Uterus (tissue), 4 donors: Measurements from ENCODE around the gene CAMK2B. TPM values are rescaled to one million over a fixed set of nuclear protein-coding genes. Genes with fewer than 3 reads are reported as not detected.
A peak's percentile ranks its signal among the peaks of the same experiment; 100 is the strongest.

Experiments
- DNase-seq, 2 donors: peaks; one replicate each; pipeline ENCODE4 v3.0.0-alpha.2; 2019 to 2020
- H3K27ac ChIP-seq, 2 donors: fragments of 200-600 bp; sonication (generic); 1 replicate in 1 of 2; 2 replicates in 1 of 2; pipeline ENCODE4 v1.5.1; 2016 to 2018
- H3K27me3 ChIP-seq, 2 donors: fragments of 200-600 bp; sonication (generic); one replicate each; pipeline ENCODE4 v1.5.1; 2018 to 2019; ENCODE audit warnings: control low read depth in 1 of 2
- H3K36me3 ChIP-seq, 2 donors: fragments of 200-600 bp; sonication (generic); one replicate each; pipeline ENCODE4 v1.5.1; 2019; ENCODE audit warnings: control low read depth in 1 of 2
- H3K4me1 ChIP-seq, 2 donors: fragments of 200-600 bp; sonication (generic); one replicate each; pipeline ENCODE4 v1.5.1; 2018 to 2019; ENCODE audit warnings: control low read depth in 1 of 2
- H3K4me3 ChIP-seq, 2 donors: fragments of 200-600 bp; sonication (generic); 1 replicate in 1 of 2; 2 replicates in 1 of 2; pipeline ENCODE4 v1.5.1; 2018 to 2019; ENCODE audit warnings: mild to moderate bottlenecking in 1 of 2
- H3K9me3 ChIP-seq, 2 donors: fragments of 200-600 bp; sonication (generic); one replicate each; pipeline ENCODE4 v1.5.1; 2019; ENCODE audit warnings: control low read depth in 1 of 2
- CTCF ChIP-seq, 4 experiments: fragments of 200-600 bp in 2 of 4; fragments of 450-650 bp in 2 of 4; sonication (generic) in 2 of 4; IDR thresholded peaks; one replicate each; pipeline ENCODE4 v1.5.1; 2016 to 2019; ENCODE audit warnings: antibody characterized with exemption in 4 of 4, mild to moderate bottlenecking in 2 of 4, moderate library complexity in 1 of 4
- POLR2A ChIP-seq, 2 donors: fragments of 450-650 bp; IDR thresholded peaks; one replicate each; pipeline ENCODE4 v1.6.1; 2016; ENCODE audit warnings: antibody characterized with exemption in 2 of 2, mild to moderate bottlenecking in 1 of 2, moderate library complexity in 1 of 2
- intact Hi-C: fragments of 100-400 bp; cut with DNase I; formaldehyde crosslinking; loops from one replicate; pipeline ENCODE4 v1.15.1; 2023; ENCODE audit warnings: low total_unique reads
- total RNA-seq, 4 donors: library from RNA; depleted of rRNA in 3 of 4; stranded (reverse); fragments of >200 nt in 3 of 4; gene quantifications; one replicate each; pipeline versions ENCODE4 v1.1.0 to v1.2.4, GENCODE V29; 2014 to 2023
- donor health status: DM: yes; HTN: yes; CAD: no.

Gene CAMK2B
- total RNA-seq, 4 donors from 2014 or later = 0.40 to 1.1 TPM; not detected in 2

- H3K27ac ChIP-seq = no peak overlapping the region
- DNase-seq = peak in 1 of 2 donors; percentile 1
- intact Hi-C loops = no loop called here
These were observed 32.4 kb downstream of the CAMK2B start for GRCh38 chr7:44292876-44293560.

GRCh38 chr7:44292420-44292817 is 33.0 kb downstream of the CAMK2B start:
- H3K4me3 ChIP-seq = no peak overlapping the region
- no peaks in the 10 kb centered on the region for H3K36me3 ChIP-seq
- no peaks in the 10 kb centered on the region for H3K4me1 ChIP-seq
- TF ChIP-seq CTCF (IDR thresholded peaks at IDR 0.05) (no peak), POLR2A (IDR thresholded peaks at IDR 0.05) (no peak)
- no peak for DNase-seq
- H3K9me3 ChIP-seq = no peaks in the 10 kb centered on the region
- intact Hi-C loops = no loop called here
- H3K27ac ChIP-seq = no peak overlapping the region
- H3K27me3 ChIP-seq = no peaks in the 10 kb centered on the region

More at GRCh38 chr7:44292876-44293560, 32.4 kb downstream of the CAMK2B start:
- TF ChIP-seq POLR2A (IDR thresholded peaks at IDR 0.05) (no peak), CTCF (IDR thresholded peaks at IDR 0.05) (no peak)
- no peaks in the 10 kb centered on the region for H3K4me1 ChIP-seq
- no peaks in the 10 kb centered on the region for H3K27me3 ChIP-seq
- no peaks in the 10 kb centered on the region for H3K9me3 ChIP-seq
- no peak overlapping the region for H3K4me3 ChIP-seq
- no peaks in the 10 kb centered on the region for H3K36me3 ChIP-seq

- H3K27ac ChIP-seq = no peak overlapping the region
- no peaks in the 10 kb centered on the region for H3K36me3 ChIP-seq
- no peak for TF ChIP-seq CTCF (IDR thresholded peaks at IDR 0.05)
- no peaks in the 10 kb centered on the region for H3K27me3 ChIP-seq
- intact Hi-C loops = no loop called here
- peak; percentile 2 to 6 for DNase-seq
- H3K9me3 ChIP-seq = no peaks in the 10 kb centered on the region
- no peaks in the 10 kb centered on the region for H3K4me1 ChIP-seq
- H3K4me3 ChIP-seq = no peak overlapping the region
These were observed 33.5 kb downstream of the CAMK2B start for GRCh38 chr7:44291733-44292419.

GRCh38 chr7:44291066-44291732 is 34.2 kb downstream of the CAMK2B start:
- Histone ChIP-seq H3K36me3 (no peaks in the 10 kb centered on the region), H3K27ac (no peak overlapping the region), H3K27me3 (no peaks in the 10 kb centered on the region), H3K9me3 (no peaks in the 10 kb centered on the region), H3K4me1 (no peaks in the 10 kb centered on the region), H3K4me3 (no peak overlapping the region)
- intact Hi-C loops = no loop called here
- TF ChIP-seq POLR2A (IDR thresholded peaks at IDR 0.05) (no peak), CTCF (IDR thresholded peaks at IDR 0.05) (no peak)
- DNase-seq = peak; percentile 40 to 59

- TF ChIP-seq POLR2A (IDR thresholded peaks at IDR 0.05) (no peak), CTCF (IDR thresholded peaks at IDR 0.05) (no peak)
- H3K9me3 ChIP-seq = no peaks in the 10 kb centered on the region
- DNase-seq = peak in 1 of 2 donors; percentile 7
- no peaks in the 10 kb centered on the region for H3K27me3 ChIP-seq
- intact Hi-C loops = no loop called here
- H3K4me1 ChIP-seq = no peaks in the 10 kb centered on the region
- no peaks in the 10 kb centered on the region for H3K36me3 ChIP-seq
- H3K27ac ChIP-seq = peak overlapping the region; percentile 36 to 42
- no peak overlapping the region for H3K4me3 ChIP-seq
These were observed 35.2 kb downstream of the CAMK2B start for GRCh38 chr7:44290252-44290620.
